GM23338 (cell line): ENCODE results near the gene SELPLG.

Source experiments
- CREB1 ChIP-seq: fragments of 250-450 bp; sonication (Bioruptor Pico); IDR thresholded peaks from 2 replicates; pipeline ENCODE4 v1.5.0; 2020; ENCODE audit warnings: low read depth, mild to moderate bottlenecking, moderate library complexity
- CTCF ChIP-seq, 2 experiments: fragments of 200-600 bp in 1 of 2; sonication (generic) in 1 of 2; conservative IDR thresholded peaks; 2 replicates each; pipeline versions ENCODE4 v1.5.1 to v1.6.1; 2016 to 2017; ENCODE audit warnings: antibody characterized with exemption in 2 of 2, low read depth in 2 of 2, mild to moderate bottlenecking in 2 of 2, moderate library complexity in 1 of 2
- ETS1 ChIP-seq: IDR thresholded peaks from 2 replicates; pipeline ENCODE4 v1.6.1; 2016; ENCODE audit warnings: antibody characterized with exemption
- EZH2 ChIP-seq: fragments of 200-600 bp; sonication (generic); IDR thresholded peaks from one replicate; pipeline ENCODE4 v1.8.0; 2017; ENCODE audit warnings: antibody characterized with exemption, mild to moderate bottlenecking, low read depth; ENCODE audit not compliant: unreplicated experiment
- EZH2phosphoT487 ChIP-seq: fragments of 200-600 bp; sonication (generic); IDR thresholded peaks from one replicate; pipeline ENCODE4 v1.8.1; 2018; ENCODE audit warnings: antibody characterized with exemption; ENCODE audit not compliant: unreplicated experiment
- JUNB ChIP-seq: IDR thresholded peaks from one replicate; pipeline ENCODE4 v1.6.1; 2016; ENCODE audit warnings: antibody characterized with exemption; ENCODE audit not compliant: unreplicated experiment
- NANOG ChIP-seq: IDR thresholded peaks from 2 replicates; pipeline ENCODE4 v1.6.1; 2016; ENCODE audit warnings: antibody characterized with exemption, borderline replicate concordance
- POLR2AphosphoS5 ChIP-seq: IDR thresholded peaks from 2 replicates; pipeline ENCODE4 v1.6.1; 2016; ENCODE audit warnings: antibody characterized with exemption, low read depth
- REST ChIP-seq: IDR thresholded peaks from one replicate; pipeline ENCODE4 v1.6.1; 2018; ENCODE audit warnings: antibody characterized with exemption; ENCODE audit not compliant: unreplicated experiment
- STAT1 ChIP-seq: IDR thresholded peaks from one replicate; pipeline ENCODE4 v1.6.1; 2016; ENCODE audit warnings: antibody characterized with exemption; ENCODE audit not compliant: unreplicated experiment
- ZNF114 ChIP-seq: fragments of 250-450 bp; sonication (Bioruptor Pico); IDR thresholded peaks from 2 replicates; pipeline ENCODE4 v1.5.0; 2020; ENCODE audit warnings: mild to moderate bottlenecking, moderate library complexity
- ZNF331 ChIP-seq: fragments of 250-450 bp; sonication (Bioruptor Pico); IDR thresholded peaks from 2 replicates; pipeline ENCODE4 v1.5.0; 2020; ENCODE audit warnings: low read depth, mild to moderate bottlenecking, moderate library complexity
- ZNF462 ChIP-seq: fragments of 250-450 bp; sonication (Bioruptor Pico); IDR thresholded peaks from 2 replicates; pipeline ENCODE4 v1.5.0; 2020; ENCODE audit warnings: mild to moderate bottlenecking, moderate library complexity

GRCh38 chr12:108672054-108672453 is 38.4 kb upstream of the SELPLG start:
- TF ChIP-seq CTCF (conservative IDR thresholded peaks at IDR 0.05; ENCODE audit: low read depth in 2 of 2) = no peak
- TF ChIP-seq EZH2 = no peak
- no peak for TF ChIP-seq POLR2AphosphoS5
- no peak for TF ChIP-seq REST
- TF ChIP-seq ZNF462 (CRISPR knock-in tag) = no peak
- no peak for TF ChIP-seq ZNF114 (CRISPR knock-in tag)
- TF ChIP-seq ETS1 = no peak
- TF ChIP-seq STAT1 = no peak
- no peak for TF ChIP-seq CREB1 (CRISPR knock-in tag)
- TF ChIP-seq NANOG = no peak
- no peak for TF ChIP-seq EZH2phosphoT487
- TF ChIP-seq JUNB = no peak
- TF ChIP-seq ZNF331 (CRISPR knock-in tag) = no peak
